GM21619 (cell line): ENCODE data around the gene ANKS6.
A peak's percentile ranks its signal among the peaks of the same experiment; 100 is the strongest.

Experiments
- ATAC-seq: cut with Tn5 transposase; IDR thresholded peaks from one replicate; pipeline ENCODE4 v1.9.1; 2021; ENCODE audit not compliant: unreplicated experiment

ANKS6 gene

GRCh38 chr9:98791608-98792490 lies 4.5 kb downstream of the ANKS6 start:
- no peak for ATAC-seq

- ATAC-seq = peak; percentile 61
Observed at GRCh38 chr9:98790842-98791607, 5.3 kb downstream of the ANKS6 start.

- no peak for ATAC-seq
Observed at GRCh38 chr9:98790134-98790841, 6.1 kb downstream of the ANKS6 start.

GRCh38 chr9:98789483-98790133 lies 6.7 kb downstream of the ANKS6 start:
- ATAC-seq = no peak

- ATAC-seq = no peak
Observed at GRCh38 chr9:98787766-98788335, 8.5 kb downstream of the ANKS6 start.

DNA sequence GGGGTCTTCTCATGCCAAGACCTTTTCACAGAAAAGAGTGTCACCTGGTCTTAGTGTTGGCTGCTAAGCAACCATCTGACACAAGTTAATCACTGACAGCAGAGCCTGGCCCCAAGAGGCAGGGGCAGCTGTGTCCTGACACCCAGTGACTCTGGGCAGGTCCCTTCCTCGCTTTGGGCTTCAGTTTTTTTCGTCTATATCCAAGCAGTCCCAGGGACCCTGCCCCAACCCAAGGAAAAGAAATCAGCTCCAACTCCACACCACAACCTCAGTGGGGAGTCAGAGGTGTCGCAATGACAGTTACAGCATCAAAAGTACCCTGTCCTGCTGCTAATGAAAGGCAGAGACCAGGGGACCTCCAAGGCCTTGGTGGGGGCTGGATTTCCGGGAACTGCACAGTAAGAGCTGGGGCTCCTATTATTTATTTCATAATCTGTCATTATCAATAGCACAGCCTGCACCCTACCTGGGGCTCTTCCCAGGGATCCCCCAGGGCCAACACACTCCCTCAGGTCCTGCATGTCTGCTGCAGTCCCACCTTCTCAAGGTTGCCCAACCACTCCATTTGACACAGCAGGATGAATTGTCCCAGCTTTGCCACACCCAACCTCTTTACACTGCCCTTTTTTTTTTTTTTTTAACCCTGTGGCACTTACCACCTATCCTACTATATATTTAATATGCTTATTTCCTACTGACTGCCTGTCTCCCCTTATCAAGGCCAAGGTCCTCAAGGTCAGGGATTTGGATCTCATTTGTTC lies 9.4 kb downstream of the ANKS6 start:
- ATAC-seq = no peak

DNA sequence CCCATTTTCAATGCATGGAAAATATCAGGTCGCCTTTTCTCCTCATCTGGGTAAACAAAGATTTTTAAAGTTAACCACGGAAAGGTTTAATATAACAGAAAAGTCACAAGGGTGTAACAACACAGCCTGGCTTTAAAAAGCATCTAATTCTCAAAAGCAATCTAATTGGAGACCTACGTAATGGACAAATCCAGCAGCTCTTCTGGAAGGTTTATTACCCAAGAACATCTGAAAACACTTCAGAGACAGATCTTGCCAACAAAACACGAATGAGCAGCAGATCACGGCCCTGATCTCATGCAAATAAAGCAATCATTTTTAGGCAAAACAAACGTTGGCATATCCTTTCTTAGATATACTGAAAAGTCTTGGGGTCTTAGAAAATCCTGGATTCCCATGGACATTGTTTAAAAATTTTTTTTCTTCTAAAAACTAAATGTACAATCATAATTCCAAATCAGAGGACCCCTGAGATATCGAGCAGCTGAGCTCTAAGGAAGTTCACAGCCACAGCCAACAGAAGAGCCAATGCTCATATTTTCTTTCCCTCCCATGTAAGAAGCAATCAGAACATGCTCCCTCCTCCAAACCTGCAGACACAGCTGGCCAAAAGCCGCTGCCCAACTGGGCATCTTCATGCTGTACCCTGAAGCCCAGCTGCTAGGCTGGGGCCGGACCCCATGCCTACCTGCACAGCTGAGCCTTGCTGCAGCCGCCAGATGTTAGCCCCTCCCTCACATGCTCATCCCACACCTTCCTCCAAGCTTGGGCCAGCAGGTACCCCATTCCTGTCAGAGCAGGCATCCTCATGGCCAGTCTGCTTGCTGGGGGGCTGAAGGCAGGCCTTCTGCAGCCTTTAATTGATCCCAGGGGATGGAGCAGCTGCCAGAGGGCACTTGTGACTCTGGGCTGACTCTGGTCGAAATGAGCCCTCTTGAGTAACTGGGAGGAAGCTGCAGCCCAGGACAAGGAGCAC lies 11.2 kb downstream of the ANKS6 start:
- ATAC-seq = no peak

GRCh38 chr9:98783518-98784226 lies 12.7 kb downstream of the ANKS6 start:
- no peak for ATAC-seq

DNA sequence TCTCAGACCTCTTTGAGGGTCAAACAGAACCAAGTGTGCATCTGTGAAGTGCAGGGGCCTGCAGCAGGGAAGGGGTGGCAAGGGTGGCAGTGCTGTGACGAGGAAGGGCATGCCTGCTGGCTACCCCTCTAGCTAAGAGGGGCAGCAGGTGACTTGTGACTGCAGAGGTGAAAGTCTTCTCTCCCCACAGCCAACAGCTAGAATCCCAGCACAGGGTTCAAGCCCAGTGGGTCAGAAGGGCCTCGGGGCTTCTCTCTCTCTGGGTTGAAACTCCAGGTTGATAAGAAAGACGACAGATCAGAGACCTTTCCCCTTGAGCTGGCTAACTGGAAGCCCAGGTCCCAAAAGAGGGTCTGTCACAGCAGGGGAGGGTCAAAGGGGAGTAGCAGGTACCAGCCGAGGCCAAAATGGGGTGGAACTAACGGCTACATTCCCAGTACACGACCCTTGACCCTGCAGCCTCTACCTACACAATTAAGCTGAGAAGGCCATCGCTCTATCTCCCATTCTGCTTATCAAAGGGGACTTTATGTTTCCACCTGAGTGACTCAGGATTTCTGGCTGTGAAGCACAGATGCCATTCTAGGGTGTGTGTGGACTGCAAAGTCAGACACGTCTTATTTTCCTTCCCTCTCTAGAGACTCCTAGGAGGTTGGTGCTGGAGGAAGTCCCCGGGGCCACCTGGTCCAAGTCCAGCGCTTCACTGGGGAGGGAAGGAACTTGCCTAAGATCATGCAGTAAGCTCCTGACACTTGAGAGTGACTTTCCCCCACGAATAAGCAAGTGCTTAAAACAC lies 14.6 kb downstream of the ANKS6 start:
- no peak for ATAC-seq

DNA sequence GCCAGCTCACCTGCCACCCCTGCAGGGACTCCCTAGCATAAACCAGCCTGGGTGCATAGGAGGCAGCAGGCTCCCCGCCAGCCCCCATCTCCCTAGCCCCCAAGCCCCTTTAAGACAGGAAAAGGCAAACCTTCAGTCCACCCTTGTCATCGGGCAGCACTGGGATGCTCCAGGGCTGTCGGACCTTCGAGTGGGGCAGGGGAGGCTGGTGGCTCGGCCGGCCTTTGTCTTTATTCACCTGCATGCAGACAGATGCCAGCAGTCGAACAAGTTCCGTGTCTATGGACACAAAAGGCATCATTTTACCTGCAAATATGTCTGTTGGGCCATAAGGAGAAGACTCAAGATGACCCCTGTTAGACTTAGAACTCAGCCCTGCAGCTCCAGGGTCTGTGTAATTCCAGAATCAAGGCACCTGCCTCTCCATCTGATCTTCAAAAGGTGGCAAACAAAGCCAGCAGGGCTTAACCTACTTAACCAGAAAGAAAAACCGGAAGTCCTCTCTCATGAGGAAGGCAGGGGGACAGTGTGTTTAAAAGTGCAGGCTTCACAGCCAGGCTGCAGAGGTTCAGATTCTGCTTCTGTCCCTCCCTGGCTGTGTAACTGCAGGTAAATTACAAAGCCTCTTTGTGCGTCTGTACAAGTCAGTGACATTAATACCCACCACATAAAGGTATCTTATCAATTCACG lies 16.2 kb downstream of the ANKS6 start:
- ATAC-seq = no peak

DNA sequence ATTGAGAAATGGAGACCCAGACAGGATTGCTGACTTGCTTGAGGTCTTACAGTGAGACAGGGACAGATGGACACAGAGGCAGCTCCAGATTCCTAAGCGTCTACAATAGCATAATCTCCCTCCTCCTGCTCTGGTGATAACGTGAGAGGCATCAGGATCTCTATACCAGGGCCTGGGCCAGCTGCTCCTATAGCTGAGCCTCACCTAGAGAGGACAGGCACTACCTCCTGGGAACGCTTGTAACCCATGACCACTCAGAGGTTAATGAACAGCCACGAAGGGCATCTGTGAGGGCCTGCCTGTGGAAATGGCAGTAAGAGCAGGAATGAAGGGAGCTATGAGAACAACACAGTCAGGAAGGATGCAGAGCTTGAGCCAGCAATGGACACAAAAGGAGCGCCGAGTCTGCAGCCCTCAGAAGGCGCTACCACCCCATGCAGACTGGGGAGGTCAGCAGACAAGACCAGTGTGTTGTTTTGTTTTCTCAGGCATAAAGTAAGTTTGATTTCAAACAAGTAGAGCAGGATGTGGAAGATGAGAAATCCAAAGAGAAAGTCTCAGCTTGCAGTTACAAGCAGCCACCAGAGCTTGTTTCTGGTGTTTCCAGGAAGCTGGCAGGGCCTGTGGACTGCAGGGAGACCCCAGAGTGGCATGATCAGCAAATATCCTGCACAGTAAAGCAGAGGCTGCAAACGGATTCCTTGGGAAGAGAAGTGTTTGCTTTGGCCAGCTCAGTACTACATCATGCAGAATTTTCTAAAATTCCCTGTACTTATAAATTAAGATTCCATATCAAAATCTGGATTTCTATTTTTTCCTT lies 17.4 kb downstream of the ANKS6 start:
- ATAC-seq = no peak

DNA sequence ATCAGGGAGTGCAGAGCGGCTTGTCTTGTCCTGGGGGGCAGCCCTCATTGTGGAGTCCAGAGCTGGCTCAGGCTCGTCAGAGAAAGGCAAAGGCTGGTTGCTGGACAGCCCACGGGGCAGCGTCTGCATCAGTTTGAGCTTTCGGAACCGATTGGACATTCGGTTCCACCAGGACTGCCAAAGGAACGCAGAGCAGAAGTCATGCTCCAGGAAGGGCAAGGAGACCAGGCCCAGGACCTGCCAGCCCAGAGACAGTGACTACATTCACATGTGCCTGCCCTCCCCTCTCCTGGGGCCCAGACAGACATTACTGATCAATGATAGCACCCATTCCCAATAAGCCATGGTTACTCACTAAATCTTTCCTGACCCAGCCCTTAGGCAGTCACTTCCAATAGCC lies 18.1 kb downstream of the ANKS6 start:
- no peak for ATAC-seq

DNA sequence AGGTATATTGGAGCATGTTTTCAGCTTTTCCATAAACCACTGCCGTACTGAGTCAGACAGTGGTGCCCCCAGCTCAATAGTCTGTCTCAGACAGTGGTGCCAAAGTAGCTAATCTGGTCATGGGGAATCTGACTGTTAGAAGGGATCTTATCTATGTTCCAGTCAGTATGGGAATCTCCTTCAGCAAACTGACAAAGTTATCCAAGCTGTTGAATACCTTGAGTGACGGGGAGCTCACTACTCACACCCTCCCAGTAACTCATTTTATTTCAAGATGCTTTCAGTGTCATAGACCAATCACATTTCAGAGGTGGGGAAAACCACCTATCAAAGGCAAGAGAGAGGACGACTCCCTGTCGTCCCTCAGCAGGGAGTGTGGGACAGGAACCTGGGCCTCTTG lies 18.7 kb downstream of the ANKS6 start:
- no peak for ATAC-seq

DNA sequence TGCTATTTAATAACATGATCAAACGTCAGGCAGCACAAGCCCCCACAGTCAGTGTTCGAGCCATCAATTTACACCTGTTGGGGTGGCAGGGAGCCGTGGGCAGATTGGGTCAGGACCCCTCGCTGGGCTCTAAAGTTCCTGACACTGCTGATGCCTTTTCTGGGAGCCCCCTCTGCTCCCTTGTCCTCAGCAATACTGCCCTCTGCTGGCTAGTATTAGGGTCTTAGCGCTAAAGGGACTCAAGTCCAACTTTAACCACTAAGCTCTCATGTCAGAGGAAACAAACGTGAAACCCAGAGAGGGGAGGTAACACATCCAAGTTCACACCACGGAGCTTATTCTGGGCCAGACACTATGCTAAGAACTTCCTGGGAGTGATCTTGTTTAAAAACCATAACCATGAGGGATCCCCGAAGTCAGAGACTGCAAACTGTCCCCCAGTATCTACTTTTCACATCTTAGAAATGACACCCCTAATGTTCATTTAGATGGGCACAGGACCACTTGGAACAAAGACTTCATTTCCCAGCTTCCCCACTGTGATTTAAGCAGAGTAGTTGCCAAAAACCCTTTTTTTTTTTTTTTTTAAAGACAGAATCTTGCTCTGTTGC lies 20.4 kb downstream of the ANKS6 start:
- ATAC-seq = no peak

DNA sequence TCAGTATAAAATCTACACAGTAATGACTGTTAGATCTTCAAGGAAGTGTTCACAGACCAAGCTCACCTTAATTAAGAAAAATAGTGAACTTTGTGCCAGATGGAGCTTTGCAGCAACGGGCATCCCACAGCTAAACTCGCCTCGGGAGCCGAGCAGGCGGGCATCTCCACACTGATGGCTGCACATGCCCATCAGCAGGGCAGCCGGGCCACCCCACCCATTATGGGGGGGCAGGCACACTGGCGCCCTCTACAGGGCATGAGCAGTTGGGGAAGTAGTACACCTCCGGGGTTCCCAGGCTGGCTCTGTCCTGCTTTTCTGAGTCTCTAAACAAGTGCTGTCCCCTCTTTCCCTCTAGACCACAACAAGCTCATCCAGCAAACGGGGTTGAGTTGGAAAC lies 21.6 kb downstream of the ANKS6 start:
- ATAC-seq = no peak

GRCh38 chr9:98773721-98774120 lies 22.6 kb downstream of the ANKS6 start:
- no peak for ATAC-seq
